Renal cortex interstitium (tissue), 15 donors: ENCODE results near the gene RHBDF2. TPM values are rescaled to one million over a fixed set of nuclear protein-coding genes. Genes with fewer than 3 reads are reported as not detected.

Source experiments
- DNase-seq, 11 donors: peaks; one replicate each; pipeline ENCODE4 v3.0.0-alpha.2; 2013; ENCODE audit warnings: low read depth in 9 of 11, low spot score in 4 of 11; ENCODE audit errors: extremely low read depth in 1 of 11
- long read RNA-seq, 16 experiments: transcript quantifications; one replicate each; lab custom pipeline, GENCODE V29; 2026
- polyA plus RNA-seq, 3 donors: library from polyadenylated mRNA; unstranded; fragments of 120-200 nt; gene quantifications; one replicate each; pipeline ENCODE4 v1.2.1, GENCODE V29; 2013; ENCODE audit not compliant: insufficient read length in 3 of 3

RHBDF2 gene
- polyA plus RNA-seq = 10 to 100 TPM in 1 of 3 donors, 1 to 10 TPM in 2; 5.0 to 11.0 (median 8.5) TPM
- long read RNA-seq, donor 1 = 0 reads
- long read RNA-seq, donor 2 = 0 reads
- long read RNA-seq, donor 3 = 0 reads
- long read RNA-seq, donor 4 = 0 reads
- long read RNA-seq, donor 5 = 0 reads
- long read RNA-seq, donor 6 = 0 reads
- long read RNA-seq, donor 7 = 0 reads
- long read RNA-seq, donor 8 = 0 reads
- long read RNA-seq, donor 9 = 0 reads
- long read RNA-seq, donor 10 = 0 reads
- long read RNA-seq, donor 11 = 0 reads
- long read RNA-seq, donor 12 = 0 reads
- long read RNA-seq, donor 13 = 0 reads
- long read RNA-seq, donor 14 = 0 reads
- long read RNA-seq, donor 15 = 0 reads
- long read RNA-seq, donor 16 = 0 reads

DNA sequence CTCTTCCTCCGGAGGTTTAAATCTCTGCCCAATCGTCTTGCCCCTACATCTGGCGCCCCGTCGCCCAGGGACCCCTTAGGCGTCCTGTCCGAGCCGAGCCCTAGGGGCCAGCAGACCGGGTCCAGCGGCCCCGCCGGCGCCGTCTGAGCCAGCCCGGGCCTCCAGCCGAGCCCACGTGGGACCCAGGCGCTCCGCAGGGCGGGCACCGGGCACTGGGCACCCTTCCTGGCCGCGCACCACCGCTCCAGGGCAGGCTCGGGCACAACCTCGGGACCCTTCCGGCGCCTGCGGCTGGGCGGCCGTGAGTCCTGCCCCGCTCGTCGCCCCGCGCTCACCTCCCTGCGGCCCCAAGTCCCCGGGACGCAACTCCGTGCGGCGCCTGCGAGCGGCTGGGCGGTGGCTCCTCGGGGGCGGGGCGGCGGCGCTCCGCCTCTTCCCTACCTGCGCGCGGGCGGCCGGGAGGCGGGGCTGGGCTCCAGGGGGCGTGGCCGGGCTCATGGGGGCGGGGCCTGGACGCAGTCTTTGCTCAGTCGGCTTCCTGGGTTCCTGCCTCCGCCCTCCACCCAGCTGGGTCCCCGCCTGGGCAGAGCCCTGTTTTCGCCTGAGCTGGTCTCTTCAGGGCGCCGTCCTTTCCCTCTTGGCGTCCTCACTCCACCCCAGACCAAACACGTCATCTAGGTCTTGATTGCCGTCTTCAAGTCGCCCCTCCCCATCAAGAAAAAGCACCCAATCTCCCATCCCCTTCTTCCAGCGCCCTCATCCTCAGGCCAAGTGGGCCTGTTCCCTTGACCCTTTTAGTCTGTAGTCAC is at the start of gene RHBDF2:
TSS of gene RHBDF2 (minus strand) at position 406 of the 809 bp plus-strand sequence. CDS start 19,899 bp downstream, outside the sequence.
- DNase-seq = peak in 3 of 11 donors; percentile 60 to 67 (median 63)

DNA sequence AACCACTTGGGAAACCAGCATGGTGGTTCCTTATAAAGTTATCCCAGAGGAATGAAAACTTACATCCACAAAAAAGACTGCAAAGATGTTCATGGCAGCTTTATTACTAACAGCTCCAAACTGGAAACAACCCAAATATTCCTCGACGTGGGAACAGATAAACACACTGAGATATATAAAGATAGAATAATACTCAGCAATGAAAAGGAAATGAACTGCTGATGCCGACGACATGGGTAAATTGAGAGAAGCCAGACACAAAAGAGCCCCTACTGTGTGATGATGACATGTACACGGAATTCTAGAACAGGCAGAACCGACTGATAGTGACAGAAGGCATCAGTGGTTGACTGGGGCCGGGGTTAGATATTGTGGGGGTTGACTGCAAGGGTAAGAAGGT is 48.3 kb upstream of the RHBDF2 start:
- DNase-seq = no peak

DNA sequence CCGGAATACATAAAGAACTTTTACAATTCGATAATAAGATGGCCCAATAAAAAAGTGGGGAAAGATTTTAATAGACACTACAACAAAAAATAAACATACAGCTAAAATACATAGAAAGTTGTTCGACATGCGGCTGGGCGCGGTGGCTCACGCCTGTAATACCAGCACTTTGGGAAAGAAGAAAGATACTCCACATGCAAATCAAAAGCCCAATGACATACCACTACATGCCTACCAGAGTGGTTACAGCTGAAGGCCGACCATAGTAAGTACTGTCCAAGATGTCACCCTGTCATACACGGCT is 47.9 kb upstream of the RHBDF2 start:
- DNase-seq = no peak

DNA sequence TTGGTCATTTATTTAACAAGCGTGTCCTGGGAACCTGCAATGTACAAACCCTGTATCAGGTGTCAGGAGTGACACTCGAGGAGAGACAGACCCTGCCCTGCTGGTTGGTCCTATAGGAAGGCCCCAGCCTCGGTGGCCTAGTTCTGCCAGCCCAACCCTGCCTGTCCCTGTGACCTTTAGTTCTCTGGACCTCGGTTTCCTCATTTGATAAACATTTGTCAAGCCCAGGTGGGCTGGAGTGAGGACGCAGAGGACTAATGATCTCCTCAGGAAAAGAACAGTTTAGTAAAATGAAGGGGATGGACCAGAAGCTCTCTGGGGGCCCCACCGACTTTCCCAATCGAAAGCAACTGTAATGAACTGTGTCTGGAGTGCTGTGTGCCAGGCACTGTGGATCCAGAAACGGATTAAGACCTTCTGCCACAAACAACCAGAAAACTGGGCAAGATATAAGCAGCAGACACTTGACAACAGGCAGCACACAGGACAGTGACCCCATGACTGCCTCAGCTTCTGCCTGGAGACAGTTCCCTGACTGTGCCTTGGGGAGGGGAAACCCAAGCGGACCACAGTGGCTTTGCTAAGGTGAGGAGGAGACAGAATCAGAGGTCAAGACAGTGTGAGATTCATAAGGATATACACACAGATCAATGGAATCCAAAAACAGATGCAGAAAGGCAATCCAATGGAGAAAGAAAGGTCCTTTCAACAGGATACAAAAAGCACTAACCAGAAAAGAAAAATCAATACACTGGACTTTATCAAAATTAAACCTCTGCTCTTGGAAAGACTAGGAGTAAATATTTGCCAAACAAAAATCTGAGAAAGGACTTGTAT is 47.4 kb upstream of the RHBDF2 start:
- DNase-seq = no peak

DNA sequence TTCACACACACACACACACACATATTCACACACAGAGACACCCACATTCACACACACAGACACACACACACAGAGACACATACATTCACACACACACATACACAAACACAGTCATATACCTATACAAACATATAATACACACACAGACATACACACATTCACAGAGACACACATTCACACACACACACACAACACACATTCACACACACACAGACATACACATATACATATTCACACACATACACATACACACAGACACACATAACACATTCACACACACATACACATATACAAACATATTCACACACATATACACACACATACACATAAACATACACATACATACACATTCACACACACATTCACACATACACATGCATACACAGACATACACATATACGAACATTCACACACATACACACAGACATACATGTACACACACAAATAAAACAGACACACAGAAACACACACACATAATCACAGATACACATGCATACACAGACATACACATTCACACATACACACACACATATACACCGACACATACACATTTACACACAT is 46.5 kb upstream of the RHBDF2 start:
- DNase-seq = no peak

DNA sequence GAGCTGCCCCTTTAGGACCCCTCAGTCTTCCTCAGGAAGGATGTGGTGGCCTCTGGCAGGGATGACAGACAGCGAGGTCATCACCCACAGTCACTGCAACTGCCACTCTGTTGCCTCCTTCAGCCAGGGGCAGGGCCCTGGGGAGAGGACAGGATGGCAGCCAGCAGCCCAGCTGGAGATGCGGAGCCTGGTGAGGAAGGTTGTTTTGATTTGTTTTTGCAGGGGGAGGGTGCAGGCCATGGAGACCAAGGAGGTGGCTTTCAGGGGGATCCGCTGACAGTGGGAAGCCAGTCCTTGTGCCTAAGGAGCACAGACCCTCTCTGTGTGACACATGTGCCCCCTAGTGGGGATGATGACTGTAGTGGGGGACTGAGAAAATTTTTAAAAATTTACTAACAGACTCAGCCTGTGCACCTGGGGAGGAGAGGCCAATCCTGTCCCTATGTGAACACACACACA is 46.0 kb upstream of the RHBDF2 start:
- peak in 3 of 11 donors; percentile 60 to 79 (median 71) for DNase-seq

DNA sequence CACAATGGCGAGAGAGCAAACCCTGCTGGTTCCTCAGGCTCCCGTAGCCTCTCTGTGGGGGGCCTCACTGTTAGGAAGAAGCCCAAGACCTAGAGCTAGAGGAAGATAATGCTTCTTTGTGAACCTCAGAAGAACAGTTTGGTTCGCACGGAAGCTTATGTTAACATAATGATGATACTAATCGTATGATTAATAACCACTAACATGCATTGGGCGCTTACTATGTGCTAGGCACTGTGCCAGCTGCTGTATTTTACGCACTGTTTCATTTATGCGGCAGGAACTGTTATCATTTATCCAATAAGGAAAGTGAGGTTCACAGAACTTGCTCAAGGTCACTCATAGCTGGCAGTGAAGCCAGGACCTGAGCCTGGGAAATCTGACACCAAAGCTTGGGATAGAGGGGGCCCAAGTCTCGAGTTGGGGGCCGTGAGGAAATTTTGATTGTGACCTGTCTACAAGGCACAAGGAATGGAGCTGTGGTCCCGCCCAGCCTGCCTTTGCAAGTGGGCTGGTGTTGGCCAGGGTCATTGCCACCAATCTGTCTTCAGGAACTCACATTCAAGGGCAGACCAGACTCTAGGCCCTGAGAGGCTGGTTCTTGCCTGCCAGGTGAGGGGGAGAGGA is 45.4 kb upstream of the RHBDF2 start:
- DNase-seq = no peak

DNA sequence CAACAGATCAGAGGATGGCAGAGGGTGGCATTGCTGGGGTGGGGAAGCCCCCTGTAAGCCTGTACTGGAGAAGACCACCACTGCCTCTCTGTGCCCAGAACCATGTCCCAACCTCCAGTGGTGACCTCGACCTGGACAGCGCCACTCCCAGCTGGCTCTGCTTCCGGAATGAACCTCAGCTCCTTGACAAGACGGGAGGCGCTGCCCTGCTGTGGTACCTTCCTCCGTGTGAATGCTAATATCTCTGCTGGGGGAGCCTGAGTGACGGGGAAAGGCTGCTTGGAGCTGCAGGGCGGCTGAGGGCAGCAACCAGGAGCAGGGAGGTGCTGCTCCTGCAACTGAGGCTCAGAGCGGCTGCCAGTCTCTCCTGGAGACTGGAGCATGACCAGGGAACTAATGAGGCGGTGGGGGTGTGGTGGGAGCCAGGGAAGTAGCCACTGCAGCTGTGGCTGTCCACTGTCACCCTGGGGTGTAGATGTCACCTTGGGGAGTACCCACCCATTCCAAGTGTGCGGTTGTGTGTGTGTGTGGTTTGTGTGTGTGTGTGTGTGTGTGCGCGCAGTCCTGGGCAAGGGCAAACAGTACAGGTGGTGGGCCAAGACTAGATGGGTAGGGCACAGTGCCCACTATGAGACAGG is 44.8 kb upstream of the RHBDF2 start:
- no peak for DNase-seq

DNA sequence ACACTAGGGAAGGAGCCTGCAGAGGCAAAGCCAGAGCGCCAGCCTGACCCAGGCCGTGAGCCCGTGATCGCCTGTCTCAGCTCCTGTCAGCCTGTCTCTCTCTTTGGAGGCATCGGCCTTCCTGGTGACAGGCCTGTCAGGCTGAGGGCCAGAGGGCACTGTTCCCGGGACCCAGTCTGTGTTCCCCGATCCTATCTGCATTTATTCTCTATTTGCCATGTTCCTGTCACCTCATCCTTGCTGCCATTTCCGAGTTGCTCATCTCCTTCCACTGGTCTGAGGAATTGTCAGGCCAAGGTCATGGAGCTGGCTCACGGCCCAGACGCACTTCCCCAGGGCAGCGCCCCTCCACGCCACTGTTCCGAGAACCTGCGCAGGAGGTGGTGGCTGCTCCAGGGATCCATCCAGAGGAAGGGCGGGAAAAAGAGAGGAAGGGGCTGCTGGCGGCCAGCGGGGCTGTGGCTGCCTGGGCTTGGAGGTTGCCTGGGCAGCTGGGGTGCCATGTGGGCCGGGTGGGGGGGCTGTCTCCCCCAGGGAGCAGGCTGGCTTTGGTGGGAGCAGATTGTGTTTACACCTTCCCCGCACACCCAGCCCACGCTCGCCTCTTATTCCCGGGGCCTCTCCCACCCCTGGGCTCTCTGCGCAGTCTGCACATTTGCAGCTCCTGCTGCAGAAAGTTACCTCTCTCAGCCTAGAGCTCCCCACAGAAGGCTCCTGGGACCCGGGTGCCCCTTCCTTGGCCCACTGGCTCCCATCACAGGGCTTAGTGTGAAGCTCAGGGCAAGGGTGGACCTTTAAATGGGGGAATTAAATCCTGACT is 43.5 kb upstream of the RHBDF2 start:
- no peak for DNase-seq

DNA sequence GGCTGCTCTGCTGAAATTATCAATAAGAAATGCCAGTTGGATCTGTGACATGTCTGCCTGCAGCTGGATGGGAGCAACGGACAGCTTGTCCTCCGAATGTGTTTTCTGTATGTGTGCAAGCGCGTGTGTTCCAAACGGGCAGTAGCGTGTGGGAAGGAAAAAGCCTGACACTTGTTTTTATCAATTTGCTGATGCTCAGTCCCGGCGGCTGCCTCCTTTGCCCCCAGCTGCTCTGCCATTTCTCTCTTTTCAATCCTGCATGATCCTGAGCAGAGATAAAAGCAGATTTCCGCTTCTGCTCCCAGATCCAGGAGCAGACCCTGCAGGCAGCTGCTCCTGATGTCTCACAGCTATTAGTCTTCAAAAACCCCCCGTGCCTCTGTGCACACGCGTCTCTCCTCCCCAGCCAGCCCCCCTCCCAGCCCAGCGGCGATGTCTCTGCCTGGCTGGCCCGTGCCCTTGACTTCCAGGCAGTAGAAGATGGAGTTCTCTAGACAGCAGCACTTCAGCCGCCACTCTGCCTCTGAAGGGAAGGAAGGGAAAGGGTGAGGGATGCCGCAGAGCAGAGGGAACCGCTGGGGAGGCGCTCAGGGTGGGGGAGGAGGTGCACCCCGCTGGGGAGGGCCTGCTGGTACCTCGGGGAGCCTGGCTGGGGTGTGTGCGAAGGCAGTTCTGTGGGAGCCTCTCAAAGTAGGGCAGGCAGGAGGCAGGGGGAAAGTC is 42.8 kb upstream of the RHBDF2 start:
- no peak for DNase-seq

DNA sequence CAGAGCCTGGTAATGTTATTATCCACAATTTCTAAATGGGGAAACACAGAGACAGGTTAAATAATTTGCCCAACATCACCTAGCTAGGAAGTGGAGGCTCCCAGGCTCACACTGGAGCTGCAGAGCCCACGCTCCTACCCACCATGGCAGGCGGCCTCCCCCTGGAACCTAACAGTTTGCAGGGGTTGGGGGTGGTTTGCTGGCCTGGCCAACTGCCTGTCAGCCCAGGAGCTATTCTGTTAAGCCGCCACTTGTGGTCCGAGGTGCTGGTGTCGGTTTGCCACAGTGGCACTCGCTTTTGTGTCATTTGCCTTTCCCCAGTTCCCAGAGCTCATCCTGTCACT is 42.2 kb upstream of the RHBDF2 start:
- DNase-seq = no peak

DNA sequence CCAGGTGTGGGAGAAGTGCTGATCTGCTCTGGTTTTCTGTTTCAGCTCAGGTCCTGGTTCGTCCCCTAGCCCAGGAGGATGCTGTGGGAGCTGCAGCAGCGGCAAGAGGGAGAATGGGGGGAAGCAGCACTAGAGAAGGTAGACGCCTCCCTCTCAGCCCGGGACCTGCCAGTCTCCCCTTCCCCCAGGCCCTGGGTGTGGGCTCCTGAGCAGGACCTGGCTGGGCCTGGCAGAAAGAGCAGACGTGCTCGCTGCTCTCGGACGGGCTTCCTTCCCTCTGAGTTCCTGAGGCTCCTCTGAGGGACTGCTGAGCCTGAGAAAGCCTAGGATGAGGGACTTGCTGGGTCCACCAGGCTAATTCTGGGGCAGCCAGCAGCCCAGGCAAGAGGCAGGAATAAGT is 41.8 kb upstream of the RHBDF2 start:
- no peak for DNase-seq

DNA sequence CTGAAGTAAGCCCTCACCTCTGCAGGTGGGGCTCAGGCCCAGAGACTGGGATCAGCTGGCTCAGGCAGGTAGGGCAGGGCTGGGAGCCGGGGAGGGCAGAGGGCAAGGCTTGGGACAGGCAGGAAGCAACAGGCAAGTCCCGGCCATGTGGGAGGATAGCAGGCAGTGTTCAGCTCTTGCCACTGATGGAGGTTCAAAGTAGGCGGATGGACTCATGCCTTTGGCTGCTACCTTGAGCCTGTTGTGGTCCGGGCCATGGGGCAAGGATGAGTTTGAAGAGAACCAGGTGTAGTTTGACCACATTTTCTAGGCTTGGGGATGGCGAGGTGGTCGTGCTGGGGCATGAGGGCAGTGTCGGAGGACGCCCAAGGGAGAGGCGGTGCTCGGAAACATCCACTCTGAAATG is 41.3 kb upstream of the RHBDF2 start:
- no peak for DNase-seq

DNA sequence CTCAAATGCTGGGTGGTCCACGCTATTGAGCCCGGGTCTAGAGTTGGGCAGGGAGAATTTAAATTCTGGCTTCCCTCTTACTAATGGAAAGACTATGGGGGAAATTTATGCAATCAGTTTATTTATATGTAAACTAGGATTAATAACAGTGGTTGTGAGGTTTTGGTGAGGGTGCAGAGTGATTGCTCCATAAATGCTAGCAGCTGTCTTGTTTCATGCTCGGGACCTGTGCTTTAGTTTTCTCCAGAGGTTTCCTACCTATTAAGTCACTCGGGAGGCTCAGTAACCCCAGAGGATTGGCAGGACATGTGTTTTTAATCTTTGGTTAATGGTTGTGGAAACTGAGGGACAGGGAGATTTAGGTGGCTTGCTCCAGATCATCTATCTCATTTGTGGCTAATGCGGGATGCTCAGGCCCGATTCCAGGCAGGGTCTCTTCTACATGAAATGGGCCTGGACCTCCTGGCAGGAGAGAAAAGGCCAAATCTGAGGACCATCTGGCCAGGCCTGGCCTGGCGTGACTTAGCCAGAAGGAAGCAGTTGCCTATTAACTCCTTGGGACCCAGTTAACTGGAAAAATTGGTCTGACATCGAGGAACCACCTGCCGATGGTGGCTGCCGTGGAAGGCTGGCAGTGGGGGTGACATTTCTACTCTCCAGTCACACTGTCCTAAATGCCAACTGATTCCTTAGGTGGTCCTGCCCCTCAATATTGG is 40.7 kb upstream of the RHBDF2 start:
- no peak for DNase-seq

DNA sequence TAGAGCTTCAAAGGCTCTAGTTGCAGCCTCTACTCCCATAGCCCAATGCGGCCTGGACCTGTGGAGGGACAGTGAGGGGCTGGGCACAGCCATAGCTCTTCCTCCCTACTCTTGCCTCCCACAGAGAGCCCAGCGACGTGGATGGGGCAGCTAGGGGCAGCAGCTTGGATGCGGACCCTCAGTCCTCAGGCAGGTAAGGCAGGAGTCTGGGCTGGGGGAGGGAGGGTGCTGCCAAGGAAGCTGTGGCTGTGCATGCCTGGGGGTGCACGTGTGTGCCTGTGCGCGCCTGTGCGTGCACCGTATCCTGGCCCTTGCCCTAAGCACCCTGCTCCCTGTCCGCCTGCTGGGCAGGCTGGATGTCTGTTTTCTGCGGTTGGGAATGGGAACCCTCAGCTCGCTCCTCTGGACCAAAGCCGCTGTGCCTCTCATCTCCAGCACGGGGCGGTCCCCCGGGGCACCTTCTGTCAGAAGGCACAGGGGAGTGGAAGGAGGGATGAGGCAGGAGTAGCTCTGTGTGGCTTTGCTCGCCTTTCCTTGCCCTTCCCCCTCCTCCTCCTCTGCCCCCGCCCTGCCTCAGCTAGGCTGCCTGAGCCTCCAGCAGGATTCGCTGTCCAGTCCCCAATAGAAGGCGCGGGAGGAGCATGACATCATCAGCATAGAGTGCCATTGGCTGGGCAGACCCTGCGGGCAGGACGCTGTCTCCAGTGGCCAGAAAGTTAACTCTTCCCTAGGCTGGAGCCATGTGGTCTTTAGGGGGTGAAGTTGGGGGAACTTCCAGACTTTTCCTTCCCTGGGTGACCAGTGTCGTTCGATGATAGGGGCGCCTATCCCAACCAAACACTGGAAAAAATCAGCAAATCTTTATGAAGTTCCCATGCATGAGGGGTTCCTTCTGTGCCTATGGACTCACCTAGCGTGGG is 39.4 kb upstream of the RHBDF2 start:
- peak; percentile 86 to 98 (median 93) for DNase-seq
